Suprapubic skin (tissue), 3 donors: ENCODE results near the gene WDR27.

Source experiments
- POLR2A ChIP-seq, 2 donors: fragments of 450-650 bp; IDR thresholded peaks; one replicate each; pipeline ENCODE4 v1.6.1; 2017; ENCODE audit warnings: antibody characterized with exemption in 2 of 2, mild to moderate bottlenecking in 2 of 2, moderate library complexity in 2 of 2
- TF ChIP-seq, protein P1 (sequence below), 2 donors: fragments of 200-600 bp in 1 of 2; fragments of 450-650 bp in 1 of 2; sonication (generic) in 1 of 2; IDR thresholded peaks; one replicate each; pipeline ENCODE4 v1.5.1; 2016 to 2019; ENCODE audit warnings: antibody characterized with exemption in 2 of 2, mild to moderate bottlenecking in 1 of 2, moderate library complexity in 1 of 2

DNA sequence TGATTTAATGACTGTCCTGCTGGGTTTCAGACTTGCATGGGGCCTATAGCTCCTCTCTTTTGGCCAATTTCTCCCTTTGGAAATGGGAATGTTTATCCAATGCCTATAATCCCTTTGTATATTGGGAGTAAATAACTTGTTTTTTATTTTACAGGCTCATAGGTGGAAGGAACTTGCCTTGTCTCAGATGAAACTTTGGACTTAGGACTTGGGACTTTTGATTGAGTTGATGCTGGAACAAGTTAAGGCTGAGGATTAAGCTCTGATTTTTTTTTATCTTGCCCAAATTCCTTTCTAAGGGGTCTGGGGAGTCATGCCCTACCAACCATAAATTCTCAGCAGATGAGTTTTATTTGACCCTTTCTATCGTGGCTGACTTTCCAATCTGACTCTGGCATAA lies 23.5 kb downstream of the WDR27 start:
- TF ChIP-seq POLR2A (IDR thresholded peaks at IDR 0.05), result no peak
- TF ChIP-seq, protein P1, sequence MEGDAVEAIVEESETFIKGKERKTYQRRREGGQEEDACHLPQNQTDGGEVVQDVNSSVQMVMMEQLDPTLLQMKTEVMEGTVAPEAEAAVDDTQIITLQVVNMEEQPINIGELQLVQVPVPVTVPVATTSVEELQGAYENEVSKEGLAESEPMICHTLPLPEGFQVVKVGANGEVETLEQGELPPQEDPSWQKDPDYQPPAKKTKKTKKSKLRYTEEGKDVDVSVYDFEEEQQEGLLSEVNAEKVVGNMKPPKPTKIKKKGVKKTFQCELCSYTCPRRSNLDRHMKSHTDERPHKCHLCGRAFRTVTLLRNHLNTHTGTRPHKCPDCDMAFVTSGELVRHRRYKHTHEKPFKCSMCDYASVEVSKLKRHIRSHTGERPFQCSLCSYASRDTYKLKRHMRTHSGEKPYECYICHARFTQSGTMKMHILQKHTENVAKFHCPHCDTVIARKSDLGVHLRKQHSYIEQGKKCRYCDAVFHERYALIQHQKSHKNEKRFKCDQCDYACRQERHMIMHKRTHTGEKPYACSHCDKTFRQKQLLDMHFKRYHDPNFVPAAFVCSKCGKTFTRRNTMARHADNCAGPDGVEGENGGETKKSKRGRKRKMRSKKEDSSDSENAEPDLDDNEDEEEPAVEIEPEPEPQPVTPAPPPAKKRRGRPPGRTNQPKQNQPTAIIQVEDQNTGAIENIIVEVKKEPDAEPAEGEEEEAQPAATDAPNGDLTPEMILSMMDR (IDR thresholded peaks at IDR 0.05), result no peak
